Measurements from ENCODE around the gene CBX3.
"Not testable (repeated sequence)": the region's sequence is repeated elsewhere in the genome, so short reads cannot be mapped to it uniquely, and the experiment has no call there.

CBX3 gene

GRCh38 chr7:26201247-26202018 is at the start of gene CBX3:
TSS of gene CBX3 (plus strand) at chr7:26201745. CDS start at chr7:26202999, 1,254 bp downstream.
- peak in 1 of 2 experiments; percentile 36 for DNase-seq

GRCh38 chr7:26151953-26152781 is 49.4 kb upstream of the CBX3 start, which contains the start of gene NFE2L3:
TSS of gene NFE2L3 (plus strand) at chr7:26152198. CDS start at chr7:26152499, 301 bp downstream.
- DNase-seq: peak; percentile 8 to 22

- DNase-seq: not testable (repeated sequence)
These were observed 48.7 kb upstream of the CBX3 start for GRCh38 chr7:26152782-26153240.

GRCh38 chr7:26153241-26153822 is 48.2 kb upstream of the CBX3 start:
- DNase-seq: no peak

GRCh38 chr7:26153823-26154783 is 47.4 kb upstream of the CBX3 start:
- DNase-seq: no peak

- no peak for DNase-seq
These were observed 45.8 kb upstream of the CBX3 start for GRCh38 chr7:26155531-26156375.

- DNase-seq: no peak
These were observed 44.8 kb upstream of the CBX3 start for GRCh38 chr7:26156451-26157420.

- DNase-seq: no peak
These were observed 43.9 kb upstream of the CBX3 start for GRCh38 chr7:26157520-26158105.

- DNase-seq: no peak
These were observed 42.3 kb upstream of the CBX3 start for GRCh38 chr7:26159243-26159642.

GRCh38 chr7:26160896-26161295 is 40.6 kb upstream of the CBX3 start:
- DNase-seq: no peak

GRCh38 chr7:26162431-26162830 is 39.1 kb upstream of the CBX3 start:
- no peak for DNase-seq

GRCh38 chr7:26163804-26164203 is 37.7 kb upstream of the CBX3 start:
- not testable (repeated sequence) for DNase-seq

GRCh38 chr7:26165950-26166683 is 35.4 kb upstream of the CBX3 start:
- no peak for DNase-seq

GRCh38 chr7:26166684-26167266 is 34.8 kb upstream of the CBX3 start:
- DNase-seq: no peak

- no peak for DNase-seq
These were observed 34.1 kb upstream of the CBX3 start for GRCh38 chr7:26167303-26167934.

GRCh38 chr7:26168458-26169023 is 33.0 kb upstream of the CBX3 start:
- no peak for DNase-seq

GRCh38 chr7:26169271-26169670 is 32.3 kb upstream of the CBX3 start:
- DNase-seq: no peak

- no peak for DNase-seq
These were observed 30.9 kb upstream of the CBX3 start for GRCh38 chr7:26170663-26171062.

Data from cerebellar nuclear complex (tissue), 1 donor.